Ovary (tissue), 9 donors: Measurements from ENCODE around the gene ZNF274. TPM values are rescaled to one million over a fixed set of nuclear protein-coding genes. Genes with fewer than 3 reads are reported as not detected.

Experiments
- DNase-seq, 5 donors: peaks; one replicate each; pipeline ENCODE4 v3.0.0-alpha.2; 2019 to 2020
- H3K27ac ChIP-seq, 2 donors: fragments of 200-600 bp; one replicate each; pipeline versions ENCODE4 v1.5.1 to v1.8.0; 2019 to 2022
- H3K27me3 ChIP-seq: fragments of 200-600 bp; one replicate; pipeline ENCODE4 v1.8.0; 2022
- H3K36me3 ChIP-seq: fragments of 200-600 bp; sonication (generic); one replicate; pipeline ENCODE4 v1.5.1; 2019
- H3K4me1 ChIP-seq: one replicate; pipeline ENCODE4 v1.8.1; 2013; ENCODE audit warnings: mild to moderate bottlenecking, moderate library complexity; ENCODE audit not compliant: insufficient read depth
- H3K4me3 ChIP-seq: fragments of 200-600 bp; sonication (generic); one replicate; pipeline ENCODE4 v1.5.1; 2017
- H3K9me3 ChIP-seq, 2 donors: fragments of 200-600 bp in 1 of 2; sonication (generic) in 1 of 2; one replicate each; pipeline versions ENCODE4 v1.5.1 to v1.8.1; 2013 to 2019; ENCODE audit warnings: mild to moderate bottlenecking in 1 of 2, moderate library complexity in 1 of 2
- EP300 ChIP-seq: sonication (generic); formaldehyde crosslinking; IDR thresholded peaks from one replicate; pipeline ENCODE4 v1.6.1; 2017; ENCODE audit warnings: antibody characterized with exemption
- POLR2A ChIP-seq: fragments of 450-650 bp; IDR thresholded peaks from one replicate; pipeline ENCODE4 v1.6.1; 2017; ENCODE audit warnings: antibody characterized with exemption, mild to moderate bottlenecking, moderate library complexity
- WGBS, 3 donors: extraction: QIAGEN DNeasy Blood & Tissue Kit in 1 of 3; methylation state at CpG; one replicate each; pipeline versions ENCODE4 v1.1.5 to v1.1.7; 2013 to 2017; 5-methylcytosine and 5-hydroxymethylcytosine counted together
- intact Hi-C, 4 donors: fragments of 100-400 bp; cut with DNase I; formaldehyde crosslinking; loops; one replicate each; pipeline versions ENCODE4 v1.11.0 to v1.15.1; 2022 to 2023
- polyA plus RNA-seq, 2 donors: library from polyadenylated mRNA; stranded (reverse); fragments of 200-250 nt in 1 of 2; fragments of 350-450 nt in 1 of 2; fragmentation: Illumina TruSeq in 1 of 2; extraction: RNeasy Lipid Tissue Mini Kit (QIAGEN cat#74804) in 1 of 2; gene quantifications; one replicate each; pipeline ENCODE4 v1.2.3, GENCODE V29; 2013 to 2014
- total RNA-seq, 7 donors: library from RNA; depleted of rRNA in 2 of 7; stranded (reverse); fragments of >200 nt in 2 of 7; fragmentation: NEBNext Ultra II Directional in 3 of 7; extraction: Animal tissue kit (Norgen Biotek cat#: 25700) in 3 of 7; gene quantifications; one replicate each; pipeline versions ENCODE4 v1.1.0 to v1.2.4, GENCODE V29; 2016 to 2023
- TF ChIP-seq, protein P1 (sequence below), 3 donors: fragments of 450-650 bp in 2 of 3; fragments of 200-600 bp in 1 of 3; IDR thresholded peaks; one replicate each; pipeline versions ENCODE4 v1.5.1 to v1.8.0; 2016 to 2022; ENCODE audit warnings: antibody characterized with exemption in 3 of 3, mild to moderate bottlenecking in 1 of 3
- donor health status: DM: no; HTN: no; CAD: no; lungs with moderate emphysema.
- donor health status: DM: no; HTN: no; CAD: no.
- donor health status: Bipolar disorder and iron deficiency.
- donor health status: DM: yes; HTN: yes; CAD: no.
- donor health status: DM: no; HTN: no; CAD: no.
- donor health status: DM: yes; HTN: yes; CAD: no.

The ZNF274 gene
- total and polyA plus RNA-seq, 9 donors, result 20.4 to 61.5 (median 39.8) TPM

DNA sequence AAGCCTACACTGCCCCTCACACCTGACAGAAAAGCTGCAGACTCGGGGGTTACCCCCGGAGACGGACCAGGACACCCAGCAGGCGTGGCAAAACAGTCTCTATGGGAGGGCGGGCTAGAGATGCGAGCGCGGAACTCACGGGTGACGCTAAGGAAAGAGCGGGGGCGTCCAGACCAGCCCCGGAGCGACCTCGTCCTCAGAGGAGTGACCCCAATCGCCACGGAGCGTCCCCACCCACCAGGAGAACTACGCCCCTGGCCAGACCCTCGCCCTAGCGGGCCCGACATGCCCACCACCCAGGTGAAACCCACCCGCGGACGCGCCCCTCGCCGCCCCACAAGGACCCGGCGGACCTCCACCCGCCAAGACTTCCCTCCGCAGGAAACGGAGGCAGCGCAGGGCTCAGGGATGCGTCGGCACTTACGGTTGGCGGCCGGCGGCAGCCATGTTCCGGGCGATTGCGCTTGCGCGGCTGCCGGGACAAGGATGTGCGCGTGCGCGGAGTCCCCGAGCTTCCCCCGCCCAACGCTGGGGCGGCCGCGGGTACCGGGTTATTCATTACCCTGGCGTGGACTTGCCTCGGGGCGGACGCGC lies 32.4 kb upstream of the ZNF274 start, which contains the start of gene ZNF329:
Gene ZNF329, minus strand, starts transcription at position 462 of the 594 bp plus-strand sequence. CDS start 21,286 bp downstream, outside the sequence.
- peak; percentile 79 to 93 (median 89) for DNase-seq
- TF ChIP-seq, protein P1, sequence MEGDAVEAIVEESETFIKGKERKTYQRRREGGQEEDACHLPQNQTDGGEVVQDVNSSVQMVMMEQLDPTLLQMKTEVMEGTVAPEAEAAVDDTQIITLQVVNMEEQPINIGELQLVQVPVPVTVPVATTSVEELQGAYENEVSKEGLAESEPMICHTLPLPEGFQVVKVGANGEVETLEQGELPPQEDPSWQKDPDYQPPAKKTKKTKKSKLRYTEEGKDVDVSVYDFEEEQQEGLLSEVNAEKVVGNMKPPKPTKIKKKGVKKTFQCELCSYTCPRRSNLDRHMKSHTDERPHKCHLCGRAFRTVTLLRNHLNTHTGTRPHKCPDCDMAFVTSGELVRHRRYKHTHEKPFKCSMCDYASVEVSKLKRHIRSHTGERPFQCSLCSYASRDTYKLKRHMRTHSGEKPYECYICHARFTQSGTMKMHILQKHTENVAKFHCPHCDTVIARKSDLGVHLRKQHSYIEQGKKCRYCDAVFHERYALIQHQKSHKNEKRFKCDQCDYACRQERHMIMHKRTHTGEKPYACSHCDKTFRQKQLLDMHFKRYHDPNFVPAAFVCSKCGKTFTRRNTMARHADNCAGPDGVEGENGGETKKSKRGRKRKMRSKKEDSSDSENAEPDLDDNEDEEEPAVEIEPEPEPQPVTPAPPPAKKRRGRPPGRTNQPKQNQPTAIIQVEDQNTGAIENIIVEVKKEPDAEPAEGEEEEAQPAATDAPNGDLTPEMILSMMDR (IDR thresholded peaks at IDR 0.05), result no peak
- TF ChIP-seq EP300, result no peak
- no peak for TF ChIP-seq POLR2A
- H3K4me3 ChIP-seq, result peak within 1 kb of the TSS; percentile 94
- no peaks in the 10 kb centered on the region for H3K27me3 ChIP-seq
- peak within 1 kb of the TSS; percentile 31 to 40 for H3K27ac ChIP-seq
- peaks cover 0 to 16% of the 10 kb centered on the region in 2 donors for H3K9me3 ChIP-seq
- intact Hi-C loops, result loop anchor here (10.0 kb wide), 4 partner anchors 126 to 1046 kb away; partner anchors contain the start of genes ZNF606 (in 1 of the 4) and ZNF776 (in 1 of the 4)
- no peaks in the 10 kb centered on the region for H3K36me3 ChIP-seq
- peaks cover 9% of the 10 kb centered on the region for H3K4me1 ChIP-seq
- 0 to 1% (median 1%) methylated on average over 61 to 62 of the region's 62 CpGs for WGBS, 3 donors

DNA sequence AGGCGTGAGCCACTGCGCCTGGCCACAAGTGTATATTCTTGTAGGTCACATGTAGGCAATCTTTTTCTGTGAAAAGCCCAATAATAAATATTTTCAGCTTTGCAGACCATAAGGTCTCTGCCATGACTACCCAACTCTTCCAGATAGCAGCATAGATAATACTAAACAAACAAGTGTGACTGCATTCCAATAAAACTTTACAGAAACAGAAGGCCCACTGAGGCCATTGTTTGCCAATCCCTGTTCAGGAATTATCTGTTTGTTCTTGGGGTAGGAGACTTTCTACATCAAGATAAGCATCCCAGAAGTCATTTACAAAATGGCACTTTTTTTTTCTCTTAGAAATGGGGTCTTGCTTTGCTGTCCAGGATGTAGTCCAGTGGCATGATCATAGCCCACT lies 29.5 kb upstream of the ZNF274 start:
- TF ChIP-seq POLR2A (no peak), EP300 (no peak)
- TF ChIP-seq, protein P1 (IDR thresholded peaks at IDR 0.05), result no peak
- no peaks in the 10 kb centered on the region for H3K36me3 ChIP-seq
- no peak for DNase-seq
- H3K4me1 ChIP-seq, result peaks cover 9% of the 10 kb centered on the region
- H3K27me3 ChIP-seq, result no peaks in the 10 kb centered on the region
- intact Hi-C loops, result loop anchor here (10.0 kb wide), 4 partner anchors 129 to 1049 kb away; partner anchors contain the start of genes ZNF606 (in 1 of the 4) and ZNF776 (in 1 of the 4)
- peaks cover 0 to 5% of the 10 kb centered on the region in 2 donors for H3K9me3 ChIP-seq
- H3K27ac ChIP-seq, result no peak overlapping the region
- H3K4me3 ChIP-seq, result no peak overlapping the region
- WGBS, 3 donors, result 96 to 98% (median 97%) methylated on average over 2 of the region's 2 CpGs

DNA sequence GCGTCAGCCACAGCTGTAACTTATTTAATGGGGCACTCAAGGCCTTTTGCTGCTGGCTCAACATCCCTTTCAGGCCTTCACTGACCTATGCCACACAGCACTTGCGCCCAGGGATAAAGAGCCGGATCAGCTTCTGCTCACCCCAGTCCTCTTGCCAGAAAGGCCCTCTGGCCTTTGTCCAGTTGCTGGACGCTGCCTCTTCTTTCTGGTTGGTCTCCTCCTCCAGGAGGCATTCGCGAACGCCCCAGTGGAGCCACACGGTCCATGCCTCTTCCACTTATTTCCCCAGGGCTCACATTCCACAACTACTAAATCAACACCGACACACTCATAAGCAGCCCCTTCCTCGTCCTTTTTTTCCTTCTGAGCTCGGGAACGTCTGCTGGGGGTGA lies 28.6 kb upstream of the ZNF274 start:
- intact Hi-C loops, result loop anchor here (2.0 to 10.0 kb wide), 5 partner anchors 129 to 1049 kb away; partner anchors contain the start of genes ZNF606 (in 1 of the 4) and ZNF776 (in 1 of the 4)
- 1 to 6% (median 5%) methylated on average over 12 of the region's 12 CpGs for WGBS, 3 donors

More for the DNA sequence above, 28.6 kb upstream of the ZNF274 start:
- Histone ChIP-seq H3K27me3 (no peaks in the 10 kb centered on the region), H3K36me3 (no peaks in the 10 kb centered on the region), H3K9me3 (no peaks in the 10 kb centered on the region), H3K27ac (peak overlapping the region; percentile 51 to 79), H3K4me1 (peaks cover 9% of the 10 kb centered on the region), H3K4me3 (peak overlapping the region; percentile 86)
- DNase-seq, result peak; percentile 53 to 62 (median 58)
- no peak for TF ChIP-seq EP300
- TF ChIP-seq POLR2A, result no peak
- TF ChIP-seq, protein P1 (IDR thresholded peaks at IDR 0.05), result no peak
